ENCODE results near the gene PHB1. TPM values are rescaled to one million over a fixed set of nuclear protein-coding genes. Genes with fewer than 3 reads are reported as not detected.
"Not testable (repeated sequence)": the region's sequence is repeated elsewhere in the genome, so short reads cannot be mapped to it uniquely, and the experiment has no call there.

The PHB1 gene
- total RNA-seq, 1 donor from 2014 or later, result 47.7 TPM

DNA sequence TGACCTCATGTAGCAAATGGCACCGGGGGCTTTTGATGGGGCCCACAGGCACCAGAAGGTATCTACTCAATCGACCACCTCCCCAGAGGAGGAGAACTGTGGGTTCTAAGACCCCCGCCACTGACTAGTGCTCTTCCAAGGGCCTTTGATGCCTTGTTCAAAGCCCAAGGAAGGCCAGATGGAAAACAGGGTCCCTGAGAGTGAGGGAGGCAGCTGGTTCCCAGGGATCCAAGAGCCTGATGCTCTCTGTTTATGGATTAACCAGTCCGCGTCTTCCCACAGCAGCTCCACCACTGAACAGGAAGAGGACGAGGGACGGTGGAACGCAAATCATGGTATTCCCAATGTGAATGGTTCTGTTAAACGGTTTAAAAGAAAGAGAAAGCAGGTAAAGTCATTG lies 7.6 kb downstream of the PHB1 start:
- DNase-seq (ENCODE audit: low spot score in 2 of 2) (no peak), FAIRE-seq (no peak)

GRCh38 chr17:49406421-49407061 lies 8.1 kb downstream of the PHB1 start:
- FAIRE-seq (no peak), DNase-seq (ENCODE audit: low spot score in 2 of 2) (no peak)

DNA sequence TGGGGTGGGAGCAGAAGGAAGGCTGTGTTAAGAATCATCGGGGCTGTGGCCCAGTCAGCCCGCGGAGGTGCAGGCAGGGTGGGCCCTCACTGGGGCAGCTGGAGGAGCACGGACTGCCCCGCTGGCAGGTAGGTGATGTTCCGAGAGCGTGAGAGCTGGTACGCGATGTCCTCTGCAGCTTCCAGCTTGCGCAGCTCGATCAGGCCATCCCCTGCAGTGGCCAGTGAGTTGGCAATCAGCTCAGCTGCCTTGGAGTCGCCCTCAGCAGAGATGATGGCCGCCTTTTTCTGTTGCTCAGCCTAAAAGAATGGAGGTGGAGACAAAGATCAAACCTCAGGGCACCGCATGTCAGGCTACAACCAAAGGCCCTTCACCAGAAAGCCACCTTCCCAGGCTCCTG lies 9.8 kb downstream of the PHB1 start:
- DNase-seq (ENCODE audit: low spot score in 2 of 2) (no peak), FAIRE-seq (no peak)

DNA sequence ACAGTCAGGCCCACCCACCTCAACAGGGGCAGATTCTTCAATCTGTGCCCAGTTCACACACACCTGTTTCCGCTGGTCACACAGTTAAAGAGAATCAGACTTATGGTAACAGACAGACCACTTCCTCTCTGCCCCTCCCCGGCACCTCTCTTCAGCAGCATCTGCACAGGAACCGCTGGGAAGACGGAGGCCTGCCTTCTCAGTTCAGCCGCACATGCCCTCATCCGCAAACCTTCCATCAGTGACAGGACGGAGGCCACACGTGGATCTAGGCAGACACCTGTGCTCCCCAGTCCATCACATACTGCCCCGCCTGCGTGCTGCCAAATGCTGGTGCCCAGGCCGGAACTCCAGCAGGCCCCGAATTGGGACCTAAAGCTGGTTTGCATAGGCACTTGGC lies 10.3 kb downstream of the PHB1 start:
- FAIRE-seq (no peak), DNase-seq (ENCODE audit: low spot score in 2 of 2) (no peak)

DNA sequence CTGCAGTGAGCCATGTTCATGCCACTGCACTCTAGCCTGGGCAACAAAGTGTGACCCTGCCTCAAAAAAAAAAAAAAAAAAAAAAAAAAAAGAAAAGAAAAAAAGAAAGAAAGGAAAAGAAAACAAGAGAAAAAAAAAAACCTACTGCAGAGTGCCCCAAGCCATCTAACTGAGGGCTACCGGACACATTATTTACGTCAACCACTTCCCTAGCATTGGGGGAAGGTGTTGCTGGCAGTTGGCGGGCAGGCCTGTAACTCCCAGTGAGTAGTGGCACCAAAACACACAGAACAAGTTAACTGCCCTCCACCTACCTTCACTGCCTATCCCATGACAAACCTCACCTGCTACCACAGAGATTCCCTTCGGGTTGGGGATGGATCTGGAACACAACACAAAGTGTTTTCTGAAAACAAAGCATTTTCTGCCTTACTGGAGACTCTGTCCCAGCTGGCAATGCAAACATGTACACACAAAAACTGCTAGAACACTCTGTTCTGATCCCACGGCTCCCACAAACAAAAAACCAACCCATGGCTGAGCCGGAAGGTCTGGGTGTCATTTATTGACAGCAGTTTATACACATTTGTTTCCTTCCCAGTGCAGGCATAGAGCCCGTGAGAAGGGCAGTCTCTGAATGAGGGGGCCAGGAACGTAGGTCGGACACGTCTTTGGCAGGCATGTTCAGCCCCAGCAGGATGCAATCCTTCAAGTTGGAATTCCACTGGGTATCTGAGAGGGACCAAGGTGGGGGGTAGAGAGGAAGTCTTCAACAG lies 11.0 kb downstream of the PHB1 start:
- no peak for DNase-seq (ENCODE audit: low spot score in 2 of 2)
- FAIRE-seq, result no peak

DNA sequence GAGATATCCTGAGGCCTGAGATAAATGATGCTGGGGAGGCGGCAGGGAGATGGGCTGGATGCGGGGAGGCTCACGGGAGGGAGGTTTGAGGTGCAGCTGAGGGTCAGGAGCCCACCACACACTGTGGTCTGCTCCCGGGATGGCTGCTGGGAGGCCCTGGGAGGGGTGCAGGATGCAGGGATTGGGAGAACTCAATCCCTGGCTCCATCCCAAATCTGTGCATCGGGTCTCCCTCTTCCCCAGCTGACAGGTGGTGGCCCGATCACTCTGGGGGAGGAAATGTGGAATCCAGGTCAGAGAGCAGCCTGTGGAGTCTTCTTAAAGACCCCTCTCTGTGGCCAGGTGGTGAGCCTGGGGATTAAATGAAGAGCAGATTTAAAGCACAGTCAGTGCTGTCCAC lies 12.0 kb downstream of the PHB1 start:
- DNase-seq (ENCODE audit: low spot score in 2 of 2) (no peak), FAIRE-seq (no peak)

DNA sequence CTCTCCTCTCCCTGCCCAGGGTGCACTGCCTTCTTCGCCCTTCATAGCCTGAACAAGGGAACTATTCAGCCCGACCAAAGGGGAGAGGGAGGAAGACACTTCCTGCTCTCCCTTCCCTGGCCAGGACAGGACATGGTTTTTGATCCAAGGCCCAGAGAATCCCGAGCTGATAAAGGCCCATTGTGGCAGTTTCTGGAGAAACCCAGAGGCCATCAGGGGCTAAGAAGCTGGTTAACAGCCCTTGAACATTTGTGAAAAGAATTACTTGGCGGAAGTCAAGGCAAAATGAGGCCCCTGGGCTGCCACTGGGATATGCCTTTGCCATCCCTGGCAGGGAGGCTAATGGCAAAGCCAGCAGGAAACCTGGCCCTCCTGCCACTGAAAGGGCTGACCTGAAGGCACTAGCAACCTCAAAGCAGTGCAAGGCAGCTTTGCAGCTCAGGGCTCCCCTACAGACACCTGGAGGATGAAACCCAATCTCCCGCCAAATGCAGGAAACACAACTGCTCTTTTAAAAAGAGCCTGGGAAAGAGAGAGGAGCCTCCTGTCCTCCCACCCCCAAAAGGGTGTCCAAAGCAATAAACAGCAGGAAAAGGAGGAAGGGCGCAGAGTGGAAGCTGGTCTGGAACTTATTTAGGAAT lies 12.6 kb downstream of the PHB1 start:
- no peak for FAIRE-seq
- no peak for DNase-seq (ENCODE audit: low spot score in 2 of 2)

DNA sequence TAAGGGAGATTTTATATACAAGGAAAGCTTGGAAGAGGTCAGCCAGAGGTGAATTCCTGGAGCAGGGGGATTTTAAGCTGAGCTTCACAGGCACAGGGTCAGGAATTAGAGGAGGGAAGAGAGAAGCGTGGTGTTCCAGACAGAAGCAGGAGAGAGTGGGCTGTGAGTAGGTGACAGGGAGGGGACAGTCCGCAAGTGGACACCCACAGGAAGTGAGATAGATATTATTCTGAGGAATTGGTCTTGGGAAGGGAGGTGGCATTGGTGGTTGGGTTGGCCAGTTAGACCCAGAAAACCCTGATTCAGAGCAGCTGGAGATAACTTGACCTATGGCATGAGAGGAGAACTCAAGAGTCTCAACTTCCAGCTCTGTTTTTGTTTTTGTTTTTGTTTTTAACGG lies 14.7 kb downstream of the PHB1 start:
- FAIRE-seq (no peak), DNase-seq (ENCODE audit: low spot score in 2 of 2) (no peak)

DNA sequence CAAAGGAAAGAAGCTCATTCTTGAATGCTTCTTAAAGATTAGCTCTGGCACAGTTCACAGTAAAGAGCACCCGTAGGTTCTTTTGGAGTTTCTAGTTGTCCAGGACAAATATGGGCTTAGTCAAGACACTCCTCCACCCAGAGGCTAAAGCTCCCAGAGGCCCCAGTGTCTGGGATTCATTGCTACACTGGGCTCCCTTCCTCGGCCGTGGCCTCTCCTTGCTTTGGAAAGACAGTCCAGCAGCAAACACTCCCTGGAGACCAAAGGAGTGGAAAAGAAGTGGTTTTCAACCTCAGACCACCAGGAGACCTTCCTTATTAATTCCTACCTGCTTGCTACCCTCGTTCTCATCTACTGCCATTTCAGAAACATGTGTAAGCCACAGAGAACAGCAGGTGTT lies 17.1 kb downstream of the PHB1 start:
- DNase-seq (ENCODE audit: low spot score in 2 of 2), result no peak
- FAIRE-seq, result no peak

- no peak for FAIRE-seq
Measured at GRCh38 chr17:49393491-49394255, 21.0 kb downstream of the PHB1 start.

GRCh38 chr17:49390548-49391324 lies 23.9 kb downstream of the PHB1 start:
- FAIRE-seq, result no peak

More at GRCh38 chr17:49393491-49394255, 21.0 kb downstream of the PHB1 start:
- DNase-seq (ENCODE audit: low spot score in 2 of 2), result no peak

GRCh38 chr17:49389514-49390347 lies 25.0 kb downstream of the PHB1 start:
- not testable (repeated sequence) for DNase-seq (ENCODE audit: low spot score in 2 of 2); FAIRE-seq

More at GRCh38 chr17:49390548-49391324, 23.9 kb downstream of the PHB1 start:
- no peak for DNase-seq (ENCODE audit: low spot score in 2 of 2)

DNA sequence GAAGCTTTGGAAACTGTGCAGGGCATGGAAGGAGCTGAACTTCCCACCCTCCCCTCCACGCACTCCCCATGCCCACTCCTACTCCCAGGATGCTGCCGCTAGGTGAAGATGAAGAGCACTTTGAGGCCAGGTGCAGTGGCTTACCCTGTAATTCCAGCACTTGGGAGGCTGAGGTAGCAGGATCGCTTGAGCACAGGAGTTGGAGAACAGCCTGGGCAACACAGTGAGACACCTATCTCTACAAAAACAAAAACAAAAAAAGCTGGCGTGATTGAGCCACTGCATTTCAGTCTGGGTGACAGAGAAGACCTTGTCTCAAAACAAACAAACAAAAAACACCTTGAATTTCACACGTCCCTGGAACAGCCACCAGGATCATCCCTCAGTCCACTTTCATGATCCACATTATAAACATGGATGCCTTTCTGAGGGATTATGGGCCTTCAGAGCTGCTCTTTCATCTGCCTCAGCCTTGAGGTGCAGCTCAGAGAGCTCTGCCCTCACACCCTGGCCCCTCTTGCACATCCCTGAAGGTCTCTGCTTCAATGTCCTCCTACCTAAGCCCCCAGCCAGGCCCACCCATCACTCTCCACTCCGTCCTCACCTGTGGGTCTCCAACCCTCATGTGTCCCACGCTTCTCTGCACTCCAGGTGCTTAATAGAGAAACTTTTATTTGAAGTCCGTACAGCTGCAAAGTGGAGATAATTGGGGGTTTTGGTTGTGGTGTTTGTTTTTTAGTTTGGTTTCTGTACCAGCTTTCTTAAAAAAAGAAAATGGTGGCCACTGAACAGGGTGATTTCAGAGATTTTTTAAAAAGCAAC lies 25.8 kb downstream of the PHB1 start:
- DNase-seq (ENCODE audit: low spot score in 2 of 2) (no peak), FAIRE-seq (no peak)

- DNase-seq (ENCODE audit: low spot score in 2 of 2) (no peak), FAIRE-seq (no peak)
Measured at GRCh38 chr17:49388290-49388640, 26.4 kb downstream of the PHB1 start.

GRCh38 chr17:49387498-49388289 lies 27.0 kb downstream of the PHB1 start:
- FAIRE-seq (no peak), DNase-seq (ENCODE audit: low spot score in 2 of 2) (no peak)

- DNase-seq (ENCODE audit: low spot score in 2 of 2), result no peak
- FAIRE-seq, result no peak
Measured at GRCh38 chr17:49386373-49386772, 28.3 kb downstream of the PHB1 start.

- DNase-seq (ENCODE audit: low spot score in 2 of 2), result no peak
- FAIRE-seq, result no peak
Measured at GRCh38 chr17:49384951-49385350, 29.7 kb downstream of the PHB1 start.

- FAIRE-seq, result no peak
- no peak for DNase-seq (ENCODE audit: low spot score in 2 of 2)
Measured at GRCh38 chr17:49383060-49383459, 31.6 kb downstream of the PHB1 start.

Data from frontal cortex (tissue), 4 donors.